ENCODE measurements around the gene RTN4R.
"Not testable (repeated sequence)": the region's sequence is repeated elsewhere in the genome, so short reads cannot be mapped to it uniquely, and the experiment has no call there.

The RTN4R gene

GRCh38 chr22:20272700-20273099 is 4.6 kb upstream of the RTN4R start:
- in situ Hi-C loops (cut with MboI; ENCODE audit: low sequenced_read_pairs) = no loop called here

GRCh38 chr22:20272174-20272573 is 4.1 kb upstream of the RTN4R start:
- in situ Hi-C loops (cut with MboI; ENCODE audit: low sequenced_read_pairs) = no loop called here

GRCh38 chr22:20271114-20271994 is 3.2 kb upstream of the RTN4R start:
- in situ Hi-C loops (cut with MboI; ENCODE audit: low sequenced_read_pairs) = no loop called here

- in situ Hi-C loops (cut with MboI; ENCODE audit: low sequenced_read_pairs) = not testable (repeated sequence)
These were observed 2.3 kb upstream of the RTN4R start for GRCh38 chr22:20270190-20271113.

GRCh38 chr22:20269673-20270072 is 1.6 kb upstream of the RTN4R start:
- in situ Hi-C loops (cut with MboI; ENCODE audit: low sequenced_read_pairs) = not testable (repeated sequence)

GRCh38 chr22:20269201-20269600 is 1.1 kb upstream of the RTN4R start:
- in situ Hi-C loops (cut with MboI; ENCODE audit: low sequenced_read_pairs) = not testable (repeated sequence)

GRCh38 chr22:20267441-20268278 is 458 bp downstream of the RTN4R start:
- in situ Hi-C loops (cut with MboI; ENCODE audit: low sequenced_read_pairs) = no loop called here

GRCh38 chr22:20266667-20267440 is 1.3 kb downstream of the RTN4R start:
- in situ Hi-C loops (cut with MboI; ENCODE audit: low sequenced_read_pairs) = not testable (repeated sequence)

GRCh38 chr22:20265772-20266666 is 2.1 kb downstream of the RTN4R start:
- in situ Hi-C loops (cut with MboI; ENCODE audit: low sequenced_read_pairs) = not testable (repeated sequence)

GRCh38 chr22:20264614-20265452 is 3.3 kb downstream of the RTN4R start:
- in situ Hi-C loops (cut with MboI; ENCODE audit: low sequenced_read_pairs) = no loop called here

GRCh38 chr22:20263404-20264281 is 4.5 kb downstream of the RTN4R start:
- in situ Hi-C loops (cut with MboI; ENCODE audit: low sequenced_read_pairs) = not testable (repeated sequence)

- in situ Hi-C loops (cut with MboI; ENCODE audit: low sequenced_read_pairs) = no loop called here
These were observed 5.5 kb downstream of the RTN4R start for GRCh38 chr22:20262582-20263147.

GRCh38 chr22:20261848-20262581 is 6.1 kb downstream of the RTN4R start:
- in situ Hi-C loops (cut with MboI; ENCODE audit: low sequenced_read_pairs) = no loop called here

- in situ Hi-C loops (cut with MboI; ENCODE audit: low sequenced_read_pairs) = no loop called here
These were observed 7.9 kb downstream of the RTN4R start for GRCh38 chr22:20260071-20260765.

GRCh38 chr22:20259327-20259688 is 8.8 kb downstream of the RTN4R start:
- in situ Hi-C loops (cut with MboI; ENCODE audit: low sequenced_read_pairs) = no loop called here

All from hTERT RPE-1 (cell line).